SK-N-SH treated with all-trans-retinoic acid at 6 μM for 48 hours (cell line): ENCODE results near the gene PTPRN.

Experiments
- ATAC-seq: fragments of 200-7000 bp; cut with Tn5 transposase; 3 replicates; pipeline ENCODE4 v1.9.1; 2020; ENCODE audit warnings: mild to moderate bottlenecking, moderate library complexity
- ARNTL ChIP-seq: fragments of 450-650 bp; formaldehyde crosslinking; IDR thresholded peaks from 2 replicates; pipeline ENCODE4 v1.5.0; 2020; ENCODE audit warnings: low read depth, mild to moderate bottlenecking, moderate library complexity, borderline replicate concordance
- BACH2 ChIP-seq: fragments of 250-450 bp; sonication (Bioruptor Pico); IDR thresholded peaks from 2 replicates; pipeline ENCODE4 v1.9.0; 2021; ENCODE audit warnings: mild to moderate bottlenecking, borderline replicate concordance
- CSDC2 ChIP-seq: fragments of 250-450 bp; sonication (Bioruptor Pico); IDR thresholded peaks from 2 replicates; pipeline ENCODE4 v1.5.0; 2020; ENCODE audit warnings: mild to moderate bottlenecking, moderate library complexity
- ESRRG ChIP-seq: fragments of 250-450 bp; sonication (Bioruptor Pico); IDR thresholded peaks from 2 replicates; pipeline ENCODE4 v1.6.1; 2021; ENCODE audit warnings: mild to moderate bottlenecking
- GLIS3 ChIP-seq: fragments of 250-450 bp; sonication (Bioruptor Pico); IDR thresholded peaks from 2 replicates; pipeline ENCODE4 v1.5.0; 2020; ENCODE audit warnings: mild to moderate bottlenecking, moderate library complexity
- ISL1 ChIP-seq: fragments of 250-450 bp; sonication (Bioruptor Pico); IDR thresholded peaks from 2 replicates; pipeline ENCODE4 v2.1.2; 2022; ENCODE audit warnings: mild to moderate bottlenecking, moderate library complexity
- OSR1 ChIP-seq: fragments of 250-450 bp; sonication (Bioruptor Pico); IDR thresholded peaks from 2 replicates; pipeline ENCODE4 v1.8.0; 2022; ENCODE audit warnings: moderate library complexity, mild to moderate bottlenecking, inconsistent platforms
- PATZ1 ChIP-seq: fragments of 250-450 bp; sonication (Bioruptor Pico); IDR thresholded peaks from 2 replicates; pipeline ENCODE4 v1.8.0; 2020; ENCODE audit warnings: mild to moderate bottlenecking, moderate library complexity, borderline replicate concordance
- POU6F1 ChIP-seq: fragments of 250-450 bp; sonication (Bioruptor Pico); IDR thresholded peaks from 2 replicates; pipeline ENCODE4 v1.8.0; 2021; ENCODE audit warnings: low read depth, mild to moderate bottlenecking, moderate library complexity, borderline replicate concordance
- PPARA ChIP-seq: fragments of 250-450 bp; sonication (Bioruptor Pico); IDR thresholded peaks from 2 replicates; pipeline ENCODE4 v1.5.0; 2020; ENCODE audit warnings: mild to moderate bottlenecking, borderline replicate concordance
- RARB ChIP-seq: fragments of 250-450 bp; sonication (Bioruptor Pico); IDR thresholded peaks from 2 replicates; pipeline ENCODE4 v1.8.0; 2021; ENCODE audit warnings: mild to moderate bottlenecking, moderate library complexity
- SNAI2 ChIP-seq: fragments of 250-450 bp; sonication (Bioruptor Pico); IDR thresholded peaks from 2 replicates; pipeline ENCODE4 v1.5.0; 2020; ENCODE audit warnings: mild to moderate bottlenecking, moderate library complexity
- TCF4 ChIP-seq: fragments of 250-450 bp; sonication (Bioruptor Pico); IDR thresholded peaks from 2 replicates; pipeline ENCODE4 v1.8.0; 2021; ENCODE audit warnings: mild to moderate bottlenecking, moderate library complexity, borderline replicate concordance
- TOX ChIP-seq: fragments of 250-450 bp; sonication (Bioruptor Pico); IDR thresholded peaks from 2 replicates; pipeline ENCODE4 v1.8.0; 2021; ENCODE audit warnings: mild to moderate bottlenecking, moderate library complexity, borderline replicate concordance
- ZC3H10 ChIP-seq: fragments of 250-450 bp; sonication (Bioruptor Pico); IDR thresholded peaks from 2 replicates; pipeline ENCODE4 v1.5.1; 2021; ENCODE audit warnings: mild to moderate bottlenecking, moderate library complexity
- ZFP3 ChIP-seq: fragments of 250-450 bp; sonication (Bioruptor Pico); IDR thresholded peaks from 2 replicates; pipeline ENCODE4 v1.5.0; 2020; ENCODE audit warnings: mild to moderate bottlenecking, moderate library complexity
- ZFP30 ChIP-seq: fragments of 450-650 bp; formaldehyde crosslinking; IDR thresholded peaks from 2 replicates; pipeline ENCODE4 v1.5.0; 2022; ENCODE audit warnings: mild to moderate bottlenecking, moderate library complexity
- ZNF565 ChIP-seq: fragments of 450-650 bp; formaldehyde crosslinking; conservative IDR thresholded peaks from 2 replicates; pipeline ENCODE4 v1.5.0; 2020; ENCODE audit warnings: low read depth, mild to moderate bottlenecking, moderate library complexity
- ZNF70 ChIP-seq: fragments of 450-650 bp; formaldehyde crosslinking; IDR thresholded peaks from 2 replicates; pipeline ENCODE4 v1.5.0; 2020; ENCODE audit warnings: mild to moderate bottlenecking, moderate library complexity
- ZNF8 ChIP-seq: fragments of 450-650 bp; formaldehyde crosslinking; IDR thresholded peaks from 2 replicates; pipeline ENCODE4 v1.5.0; 2020; ENCODE audit warnings: mild to moderate bottlenecking, moderate library complexity
- TF ChIP-seq, protein P1 (sequence below): fragments of 250-450 bp; sonication (Bioruptor Pico); IDR thresholded peaks from 2 replicates; pipeline ENCODE4 v1.5.1; 2020; ENCODE audit warnings: low read depth, mild to moderate bottlenecking, moderate library complexity
- TF ChIP-seq, protein P2 (sequence below): fragments of 250-450 bp; sonication (Bioruptor Pico); IDR thresholded peaks from 2 replicates; pipeline ENCODE4 v1.5.0; 2020; ENCODE audit warnings: mild to moderate bottlenecking, moderate library complexity

The PTPRN gene

GRCh38 chr2:219254590-219255201 lies 54.5 kb downstream of the PTPRN start:
- ATAC-seq, result no peak
- TF ChIP-seq ZNF70, result no peak
- no peak for TF ChIP-seq ESRRG
- no peak for TF ChIP-seq SNAI2 (CRISPR knock-in tag)
- no peak for TF ChIP-seq OSR1 (CRISPR knock-in tag)
- TF ChIP-seq PATZ1 (CRISPR knock-in tag), result no peak
- no peak for TF ChIP-seq POU6F1 (CRISPR knock-in tag)
- TF ChIP-seq ZNF565 (CRISPR knock-in tag), result no peak
- TF ChIP-seq CSDC2 (CRISPR knock-in tag), result no peak
- TF ChIP-seq RARB, result no peak
- TF ChIP-seq GLIS3, result no peak
- TF ChIP-seq, protein P1, sequence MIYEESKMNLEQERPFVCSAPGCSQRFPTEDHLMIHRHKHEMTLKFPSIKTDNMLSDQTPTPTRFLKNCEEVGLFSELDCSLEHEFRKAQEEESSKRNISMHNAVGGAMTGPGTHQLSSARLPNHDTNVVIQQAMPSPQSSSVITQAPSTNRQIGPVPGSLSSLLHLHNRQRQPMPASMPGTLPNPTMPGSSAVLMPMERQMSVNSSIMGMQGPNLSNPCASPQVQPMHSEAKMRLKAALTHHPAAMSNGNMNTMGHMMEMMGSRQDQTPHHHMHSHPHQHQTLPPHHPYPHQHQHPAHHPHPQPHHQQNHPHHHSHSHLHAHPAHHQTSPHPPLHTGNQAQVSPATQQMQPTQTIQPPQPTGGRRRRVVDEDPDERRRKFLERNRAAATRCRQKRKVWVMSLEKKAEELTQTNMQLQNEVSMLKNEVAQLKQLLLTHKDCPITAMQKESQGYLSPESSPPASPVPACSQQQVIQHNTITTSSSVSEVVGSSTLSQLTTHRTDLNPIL (CRISPR knock-in tag), result no peak
- TF ChIP-seq ZNF8 (CRISPR knock-in tag), result no peak
- TF ChIP-seq ZFP30 (CRISPR knock-in tag), result no peak
- TF ChIP-seq, protein P2, sequence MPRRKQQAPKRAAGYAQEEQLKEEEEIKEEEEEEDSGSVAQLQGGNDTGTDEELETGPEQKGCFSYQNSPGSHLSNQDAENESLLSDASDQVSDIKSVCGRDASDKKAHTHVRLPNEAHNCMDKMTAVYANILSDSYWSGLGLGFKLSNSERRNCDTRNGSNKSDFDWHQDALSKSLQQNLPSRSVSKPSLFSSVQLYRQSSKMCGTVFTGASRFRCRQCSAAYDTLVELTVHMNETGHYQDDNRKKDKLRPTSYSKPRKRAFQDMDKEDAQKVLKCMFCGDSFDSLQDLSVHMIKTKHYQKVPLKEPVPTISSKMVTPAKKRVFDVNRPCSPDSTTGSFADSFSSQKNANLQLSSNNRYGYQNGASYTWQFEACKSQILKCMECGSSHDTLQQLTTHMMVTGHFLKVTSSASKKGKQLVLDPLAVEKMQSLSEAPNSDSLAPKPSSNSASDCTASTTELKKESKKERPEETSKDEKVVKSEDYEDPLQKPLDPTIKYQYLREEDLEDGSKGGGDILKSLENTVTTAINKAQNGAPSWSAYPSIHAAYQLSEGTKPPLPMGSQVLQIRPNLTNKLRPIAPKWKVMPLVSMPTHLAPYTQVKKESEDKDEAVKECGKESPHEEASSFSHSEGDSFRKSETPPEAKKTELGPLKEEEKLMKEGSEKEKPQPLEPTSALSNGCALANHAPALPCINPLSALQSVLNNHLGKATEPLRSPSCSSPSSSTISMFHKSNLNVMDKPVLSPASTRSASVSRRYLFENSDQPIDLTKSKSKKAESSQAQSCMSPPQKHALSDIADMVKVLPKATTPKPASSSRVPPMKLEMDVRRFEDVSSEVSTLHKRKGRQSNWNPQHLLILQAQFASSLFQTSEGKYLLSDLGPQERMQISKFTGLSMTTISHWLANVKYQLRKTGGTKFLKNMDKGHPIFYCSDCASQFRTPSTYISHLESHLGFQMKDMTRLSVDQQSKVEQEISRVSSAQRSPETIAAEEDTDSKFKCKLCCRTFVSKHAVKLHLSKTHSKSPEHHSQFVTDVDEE, result no peak

DNA sequence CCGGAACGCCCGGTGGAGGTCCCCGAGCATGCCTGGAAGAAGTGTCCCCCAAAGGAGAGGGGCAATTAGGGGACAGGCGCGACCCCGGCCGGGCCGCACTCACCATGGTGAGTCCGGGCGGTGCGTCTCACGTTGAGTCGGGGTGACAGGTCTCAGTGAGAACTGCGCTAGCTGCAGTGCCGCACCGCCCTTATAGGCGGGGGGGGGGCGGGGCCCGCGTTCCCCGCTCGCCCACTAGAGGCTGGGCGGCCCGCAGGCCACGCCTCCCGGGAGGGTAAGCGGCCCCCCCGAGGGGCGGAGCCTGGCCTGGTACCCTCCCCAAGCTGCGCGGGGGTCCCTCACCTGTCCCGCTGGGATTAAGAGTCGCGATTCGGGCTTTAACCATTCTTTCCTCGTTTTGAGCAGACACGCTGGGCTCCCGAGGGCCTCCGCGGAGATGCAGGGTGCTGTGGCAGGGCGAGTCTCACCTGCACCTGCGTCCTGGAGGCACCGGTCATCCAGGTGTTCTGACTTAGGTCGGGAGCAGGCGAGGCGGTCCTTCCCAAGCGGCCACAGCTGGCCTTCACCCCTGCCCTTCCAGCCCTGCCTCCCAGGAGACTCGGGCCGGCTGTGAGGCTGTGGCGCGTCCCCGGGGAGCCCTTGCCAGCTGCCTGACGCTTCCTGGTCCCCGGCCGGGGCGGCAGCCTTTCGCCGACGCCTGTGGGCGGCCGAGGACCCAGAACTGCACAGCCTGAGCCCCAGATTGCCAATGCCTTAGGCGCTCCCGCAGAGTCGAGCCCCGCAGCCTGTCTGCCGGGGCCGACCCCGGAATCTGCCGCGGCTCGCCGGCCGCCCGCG lies 55.2 kb downstream of the PTPRN start, which contains the start of gene TUBA4A:
TUBA4A (minus strand) TSS at position 166 of the 837 bp plus-strand sequence; CDS start at position 106, 60 bp downstream.
- peak; percentile 73 for ATAC-seq
- TF ChIP-seq, protein P2, result no peak
- TF ChIP-seq ARNTL (CRISPR knock-in tag) (no peak), OSR1 (CRISPR knock-in tag) (no peak), TCF4 (CRISPR knock-in tag) (no peak), TOX (no peak), ZFP30 (CRISPR knock-in tag) (no peak), POU6F1 (CRISPR knock-in tag) (no peak), BACH2 (CRISPR knock-in tag) (no peak), CSDC2 (CRISPR knock-in tag) (no peak), RARB (no peak), ZFP3 (CRISPR knock-in tag) (no peak), PPARA (CRISPR knock-in tag) (no peak), ISL1 (CRISPR knock-in tag) (no peak), SNAI2 (CRISPR knock-in tag) (no peak), ZC3H10 (no peak), ZNF8 (CRISPR knock-in tag) (no peak)
- TF ChIP-seq, protein P1 (CRISPR knock-in tag), result no peak
